ENCODE measurements around the gene ZNF239.
"Not testable (repeated sequence)": the region's sequence is repeated elsewhere in the genome, so short reads cannot be mapped to it uniquely, and the experiment has no call there.

The ZNF239 gene

DNA sequence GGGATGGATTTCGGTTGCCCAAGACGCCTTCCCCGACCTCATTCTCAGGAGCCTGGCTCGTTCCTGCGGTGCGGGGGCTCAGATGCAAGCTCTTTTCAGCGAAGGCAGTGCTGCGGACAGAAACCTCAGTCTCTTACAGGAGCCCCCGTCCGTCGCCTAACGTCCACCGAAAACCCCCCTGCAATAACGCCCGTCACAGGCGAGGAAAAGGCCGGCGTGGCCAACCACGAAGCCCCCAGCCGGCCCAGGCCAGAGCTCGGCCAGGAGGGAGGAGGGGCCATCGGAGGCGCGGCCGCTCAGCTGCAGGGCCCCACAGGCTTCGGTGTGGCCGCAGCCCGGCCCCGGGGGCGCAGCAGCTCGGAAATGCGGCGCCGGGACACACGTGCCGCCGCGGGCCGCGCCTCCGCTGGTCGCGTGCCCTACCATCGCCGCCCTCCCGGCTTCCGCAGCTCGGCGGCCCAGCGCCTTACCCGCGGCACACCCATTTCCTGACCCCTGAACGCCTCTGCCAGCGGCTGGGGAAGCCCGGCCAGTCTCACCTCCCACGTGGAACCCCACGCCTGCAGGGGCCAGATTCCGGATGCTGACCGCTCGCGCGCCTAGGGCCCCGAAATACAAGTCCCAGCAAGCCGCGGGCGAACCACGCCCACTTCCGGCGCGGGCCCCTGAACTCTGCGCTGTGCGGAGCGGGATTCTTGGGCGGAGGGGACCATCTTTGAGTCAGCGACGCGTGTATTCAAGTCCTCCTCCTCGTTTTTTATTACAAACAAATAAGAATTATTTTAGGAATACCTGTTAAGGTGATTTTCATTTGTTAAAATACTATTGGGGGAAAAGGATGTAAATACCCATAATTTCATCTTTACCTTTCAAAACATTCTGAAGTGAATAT is at the start of gene ZNF239:
Gene ZNF239, minus strand, starts transcription at position 616 of the 892 bp plus-strand sequence. CDS start 16,537 bp downstream, outside the sequence.
- in situ Hi-C loops (cut with MboI; ENCODE audit: low sequenced_read_pairs) = no loop called here

GRCh38 chr10:43623351-43623750 is 48.9 kb upstream of the ZNF239 start:
- in situ Hi-C loops (cut with MboI; ENCODE audit: low sequenced_read_pairs) = no loop called here

- in situ Hi-C loops (cut with MboI; ENCODE audit: low sequenced_read_pairs) = no loop called here
These were observed 47.6 kb upstream of the ZNF239 start for GRCh38 chr10:43622038-43622437.

DNA sequence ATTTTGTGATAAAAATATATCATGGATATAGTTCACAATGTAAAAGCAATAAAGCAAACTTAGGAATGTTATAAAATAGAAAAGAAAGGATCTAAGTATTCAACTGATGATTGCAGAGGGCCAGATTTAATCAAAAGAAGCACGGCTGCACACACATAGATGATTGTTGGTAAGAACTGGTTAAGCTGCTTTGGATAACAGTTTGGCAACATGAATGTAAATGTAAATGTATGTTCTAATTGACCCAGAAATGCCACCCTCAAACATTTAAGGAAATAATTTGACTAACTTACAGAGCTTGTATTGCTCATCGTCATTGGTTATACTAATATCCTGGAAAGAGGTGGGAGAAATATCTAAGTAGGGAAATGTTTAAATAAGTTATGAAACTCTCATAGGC is 45.0 kb upstream of the ZNF239 start:
- in situ Hi-C loops (cut with MboI; ENCODE audit: low sequenced_read_pairs) = no loop called here

DNA sequence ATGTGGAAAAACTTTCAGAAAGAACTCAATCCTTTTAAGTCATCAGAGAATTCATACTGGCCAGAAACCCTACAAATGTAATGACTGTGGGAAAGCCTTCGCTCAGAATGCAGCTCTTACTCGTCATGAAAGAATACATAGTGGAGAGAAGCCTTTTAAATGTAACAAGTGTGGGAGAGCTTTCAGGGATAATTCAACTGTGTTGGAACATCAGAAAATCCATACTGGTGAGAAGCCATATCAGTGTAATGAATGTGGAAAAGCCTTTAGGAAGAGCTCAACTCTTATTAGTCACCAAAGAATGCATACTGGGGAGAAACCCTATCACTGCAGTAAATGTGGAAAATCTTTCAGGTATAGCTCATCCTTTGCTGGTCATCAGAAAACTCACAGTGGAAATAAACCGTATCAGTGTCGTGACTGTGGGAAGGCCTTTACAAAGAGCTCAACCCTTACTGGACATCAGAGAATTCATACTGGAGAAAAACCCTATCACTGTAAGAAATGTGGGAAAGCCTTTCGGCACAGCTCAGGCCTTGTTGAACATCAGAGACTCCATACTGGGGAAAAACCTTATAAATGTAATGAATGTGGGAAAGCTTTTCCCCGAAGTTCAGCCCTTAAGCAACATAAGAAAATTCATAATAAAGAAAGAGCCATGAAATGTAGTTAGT is 42.4 kb upstream of the ZNF239 start:
- in situ Hi-C loops (cut with MboI; ENCODE audit: low sequenced_read_pairs) = no loop called here

GRCh38 chr10:43610636-43611035 is 36.2 kb upstream of the ZNF239 start:
- in situ Hi-C loops (cut with MboI; ENCODE audit: low sequenced_read_pairs) = no loop called here

- in situ Hi-C loops (cut with MboI; ENCODE audit: low sequenced_read_pairs) = no loop called here
These were observed 32.8 kb upstream of the ZNF239 start for GRCh38 chr10:43607199-43607573.

- in situ Hi-C loops (cut with MboI; ENCODE audit: low sequenced_read_pairs) = no loop called here
These were observed 32.1 kb upstream of the ZNF239 start, which contains the start of gene ZNF485 for GRCh38 chr10:43606323-43607198. Gene ZNF485, plus strand, starts transcription at chr10:43606438. Its CDS starts 613 bp downstream, at chr10:43607051.

DNA sequence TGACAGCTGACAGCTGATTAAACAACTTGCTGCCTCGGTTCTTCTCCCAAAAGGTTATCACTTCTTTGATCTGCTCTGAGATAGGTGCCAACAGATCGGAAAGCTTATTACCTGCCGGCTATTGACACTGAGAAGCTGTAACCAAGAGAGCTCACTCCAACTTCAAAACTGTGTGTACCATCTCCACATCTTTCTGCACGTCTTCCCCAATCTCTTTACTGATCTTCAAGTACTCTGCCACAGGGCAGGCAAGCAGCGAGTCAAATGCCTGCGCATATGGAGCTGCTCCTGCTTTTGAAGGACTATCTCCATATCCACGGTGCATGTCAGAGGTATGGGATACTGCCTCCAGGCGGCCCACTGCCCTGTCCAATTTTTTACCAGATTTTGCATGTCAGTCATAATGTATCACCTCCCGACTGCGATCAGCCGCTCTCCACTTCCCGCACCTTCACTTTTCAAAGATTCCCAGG is 31.5 kb upstream of the ZNF239 start:
- in situ Hi-C loops (cut with MboI; ENCODE audit: low sequenced_read_pairs) = no loop called here

GRCh38 chr10:43601576-43601975 is 27.2 kb upstream of the ZNF239 start:
- in situ Hi-C loops (cut with MboI; ENCODE audit: low sequenced_read_pairs) = not testable (repeated sequence)

- in situ Hi-C loops (cut with MboI; ENCODE audit: low sequenced_read_pairs) = no loop called here
These were observed 24.9 kb upstream of the ZNF239 start for GRCh38 chr10:43599333-43599732.

GRCh38 chr10:43598446-43598845 is 24.0 kb upstream of the ZNF239 start:
- in situ Hi-C loops (cut with MboI; ENCODE audit: low sequenced_read_pairs) = no loop called here

DNA sequence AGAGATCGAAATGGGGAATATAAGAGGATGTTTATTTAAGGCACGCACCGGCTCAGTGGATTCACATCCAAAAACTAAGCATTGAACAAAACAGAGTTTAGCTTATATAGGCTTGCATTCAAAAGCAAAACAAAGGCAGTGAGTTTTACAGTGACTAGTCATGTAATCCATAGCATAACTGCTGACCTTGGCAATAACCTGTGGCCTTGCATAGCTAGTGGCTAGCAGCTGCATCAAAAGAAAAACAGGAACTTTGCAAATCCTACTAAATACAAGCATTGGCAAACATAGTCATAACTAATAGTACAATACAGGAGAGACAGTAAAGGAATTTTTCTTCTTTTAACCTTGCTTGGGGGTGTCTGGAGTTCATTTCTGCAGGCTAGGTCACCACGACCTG is 22.1 kb upstream of the ZNF239 start:
- in situ Hi-C loops (cut with MboI; ENCODE audit: low sequenced_read_pairs) = no loop called here

DNA sequence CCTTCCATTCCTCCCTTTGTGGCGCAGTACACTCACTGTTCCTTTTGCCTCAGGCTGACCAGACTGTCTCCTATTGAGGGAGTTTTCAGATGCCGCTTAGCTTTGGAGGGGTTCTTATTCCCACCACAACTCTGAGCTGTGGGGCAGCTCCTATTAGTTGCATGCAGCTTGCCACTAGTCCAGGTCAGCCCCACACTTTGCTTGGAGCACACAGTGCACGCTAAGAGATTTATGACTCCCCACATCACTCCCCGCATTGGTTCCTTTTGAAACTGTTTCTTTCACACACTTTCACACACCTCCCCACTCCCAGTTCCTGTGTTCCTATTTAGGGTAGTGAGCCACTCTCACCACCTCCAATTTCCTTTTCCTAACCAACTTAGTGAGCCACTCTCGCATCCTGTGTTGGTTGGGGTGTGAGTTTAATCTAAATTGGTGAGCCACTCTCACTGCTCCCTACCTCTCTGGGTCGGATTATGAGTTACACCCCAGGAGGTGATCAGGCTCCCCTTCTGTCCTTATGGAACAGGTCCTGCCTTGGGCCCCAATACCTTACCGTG is 21.4 kb upstream of the ZNF239 start:
- in situ Hi-C loops (cut with MboI; ENCODE audit: low sequenced_read_pairs) = no loop called here

DNA sequence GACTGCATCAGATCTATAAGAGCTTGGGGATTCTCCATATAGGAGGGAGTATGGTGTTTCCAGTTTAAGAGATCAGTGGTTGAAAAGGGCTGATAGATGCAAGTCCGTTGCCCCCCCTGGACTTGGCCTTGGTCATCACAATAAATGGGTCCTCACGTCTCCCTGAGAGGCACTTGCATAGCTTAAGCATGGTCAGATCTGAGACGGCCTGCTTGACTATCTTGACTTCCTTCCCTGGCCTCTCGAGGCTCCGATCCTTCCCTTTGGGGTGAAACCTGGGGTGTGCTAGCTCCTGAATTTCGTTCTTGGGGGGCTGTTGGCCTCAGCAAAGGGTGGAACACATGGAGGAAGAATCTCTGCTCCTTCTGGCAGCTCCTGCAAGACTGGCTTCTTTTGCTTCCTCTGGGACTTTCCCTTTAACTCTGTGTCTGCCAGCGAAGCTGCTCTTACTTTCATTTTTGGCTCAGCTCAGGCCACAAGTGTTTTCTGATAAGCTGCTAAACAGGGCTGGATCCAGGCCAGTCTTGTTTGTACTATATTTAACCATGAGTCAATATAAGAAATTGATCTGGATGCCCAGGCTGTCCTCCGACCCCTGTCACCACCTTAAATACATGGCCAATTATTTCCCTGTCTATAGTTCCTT is 20.7 kb upstream of the ZNF239 start:
- in situ Hi-C loops (cut with MboI; ENCODE audit: low sequenced_read_pairs) = no loop called here

DNA sequence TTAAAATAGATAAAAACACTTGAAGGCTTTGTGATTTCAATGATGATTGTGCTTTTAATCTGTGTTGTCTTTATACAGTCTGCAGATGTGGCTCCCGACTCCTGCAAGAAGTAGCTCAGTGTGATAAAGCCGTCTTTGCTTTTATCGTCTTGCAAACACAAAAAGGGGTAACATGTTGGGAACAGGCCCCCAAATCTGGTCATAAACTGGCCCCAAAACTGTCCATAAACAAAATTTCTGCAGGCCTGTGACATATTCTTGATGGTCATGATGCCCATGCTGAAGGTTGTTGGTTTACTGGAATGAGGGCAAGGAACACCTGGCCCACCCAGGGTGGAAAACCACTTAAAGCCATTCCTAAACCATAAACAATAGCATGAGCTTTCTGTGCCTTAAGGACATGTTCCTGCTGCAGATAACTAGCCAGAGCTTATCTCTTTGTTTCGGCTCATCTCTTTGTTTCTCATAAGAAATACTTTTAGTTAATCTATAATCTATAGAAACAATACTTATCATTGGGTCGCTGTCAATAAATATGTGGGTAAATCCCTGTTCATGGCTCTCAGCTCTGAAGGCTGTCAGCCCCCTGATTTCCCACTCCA is 17.0 kb upstream of the ZNF239 start:
- in situ Hi-C loops (cut with MboI; ENCODE audit: low sequenced_read_pairs) = no loop called here

GRCh38 chr10:43586730-43587115 is 12.3 kb upstream of the ZNF239 start:
- in situ Hi-C loops (cut with MboI; ENCODE audit: low sequenced_read_pairs) = not testable (repeated sequence)

GRCh38 chr10:43585981-43586729 is 11.7 kb upstream of the ZNF239 start:
- in situ Hi-C loops (cut with MboI; ENCODE audit: low sequenced_read_pairs) = no loop called here

DNA sequence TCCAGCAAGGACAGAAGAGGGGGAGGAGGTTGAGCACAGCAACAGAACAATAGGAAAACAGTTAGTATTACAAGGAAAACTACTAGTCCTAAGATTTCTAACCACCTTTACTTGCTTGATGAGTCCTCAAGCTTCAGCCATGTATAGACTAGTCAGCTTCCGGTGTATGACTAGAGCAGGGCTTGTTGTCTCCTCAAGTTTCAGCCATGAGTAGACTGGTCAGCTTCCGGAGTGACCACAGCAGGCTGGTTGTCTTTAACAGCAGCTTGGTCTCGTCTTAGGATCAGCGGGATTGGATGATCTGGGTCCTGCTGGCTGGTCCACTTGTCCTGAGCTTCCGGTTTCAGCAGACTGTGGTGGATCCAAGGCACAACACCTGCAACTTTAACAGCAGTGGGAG is 10.6 kb upstream of the ZNF239 start:
- in situ Hi-C loops (cut with MboI; ENCODE audit: low sequenced_read_pairs) = no loop called here
